HG03575 (cell line): ENCODE results near the gene XCR1.
"Not testable (repeated sequence)": the region's sequence is repeated elsewhere in the genome, so short reads cannot be mapped to it uniquely, and the experiment has no call there.

Experiments
- ATAC-seq: cut with Tn5 transposase; IDR thresholded peaks from one replicate; pipeline ENCODE4 v1.9.1; 2021; ENCODE audit not compliant: unreplicated experiment, insufficient number of reproducible peaks, low FRiP score; ENCODE audit errors: extremely low read depth

XCR1 gene

GRCh38 chr3:46012246-46012645 is 15.0 kb downstream of the XCR1 start:
- no peak for ATAC-seq

- no peak for ATAC-seq
These were observed 16.7 kb downstream of the XCR1 start for GRCh38 chr3:46010519-46011113.

GRCh38 chr3:46008058-46008457 is 19.2 kb downstream of the XCR1 start:
- no peak for ATAC-seq

- ATAC-seq, result no peak
These were observed 20.0 kb downstream of the XCR1 start for GRCh38 chr3:46007280-46007679.

- ATAC-seq, result no peak
These were observed 20.8 kb downstream of the XCR1 start for GRCh38 chr3:46006238-46007032.

- ATAC-seq, result not testable (repeated sequence)
These were observed 23.6 kb downstream of the XCR1 start for GRCh38 chr3:46003706-46004105.

GRCh38 chr3:46001178-46001577 is 26.1 kb downstream of the XCR1 start:
- no peak for ATAC-seq

- no peak for ATAC-seq
These were observed 29.3 kb downstream of the XCR1 start for GRCh38 chr3:45997942-45998341.

- not testable (repeated sequence) for ATAC-seq
These were observed 29.8 kb downstream of the XCR1 start for GRCh38 chr3:45997499-45997898.

- ATAC-seq, result no peak
These were observed 31.8 kb downstream of the XCR1 start, which contains the start of gene FYCO1 for GRCh38 chr3:45995236-45996192. FYCO1 (minus strand) TSS chr3:45995824; CDS start chr3:45984910, 10,914 bp downstream.

GRCh38 chr3:45994419-45995235 is 32.7 kb downstream of the XCR1 start:
- no peak for ATAC-seq

GRCh38 chr3:45993421-45994027 is 33.8 kb downstream of the XCR1 start:
- no peak for ATAC-seq

GRCh38 chr3:45992821-45993221 is 34.5 kb downstream of the XCR1 start:
- no peak for ATAC-seq

- no peak for ATAC-seq
These were observed 35.1 kb downstream of the XCR1 start for GRCh38 chr3:45992133-45992729.

GRCh38 chr3:45991341-45991740 is 35.9 kb downstream of the XCR1 start:
- ATAC-seq, result no peak

GRCh38 chr3:45990181-45990580 is 37.1 kb downstream of the XCR1 start:
- no peak for ATAC-seq

GRCh38 chr3:45988804-45989203 is 38.5 kb downstream of the XCR1 start:
- no peak for ATAC-seq

- no peak for ATAC-seq
These were observed 38.9 kb downstream of the XCR1 start for GRCh38 chr3:45988362-45988761.
